ENCODE results near the gene SLC8A2.

SLC8A2 gene

DNA sequence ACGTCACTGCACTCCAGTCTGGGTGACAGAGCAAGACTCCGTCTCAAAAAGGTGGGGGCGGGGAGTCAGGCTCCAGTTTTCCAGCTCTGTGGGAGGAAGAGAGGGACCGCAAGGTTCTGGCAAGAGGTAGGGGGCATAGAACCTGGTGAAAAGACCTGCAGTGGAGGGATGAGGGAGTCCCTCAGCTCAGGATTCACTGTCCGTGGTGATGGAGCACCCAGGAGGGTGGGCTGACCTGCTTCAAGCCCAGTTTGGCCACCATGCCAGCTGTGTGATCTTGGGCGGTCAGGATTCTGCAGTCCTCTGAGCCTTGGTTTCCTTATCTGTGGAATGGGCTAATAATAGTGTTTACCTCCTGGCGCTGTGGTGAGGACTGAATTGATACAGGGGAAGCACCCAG lies 21.2 kb downstream of the SLC8A2 start:
- no peak for FAIRE-seq

DNA sequence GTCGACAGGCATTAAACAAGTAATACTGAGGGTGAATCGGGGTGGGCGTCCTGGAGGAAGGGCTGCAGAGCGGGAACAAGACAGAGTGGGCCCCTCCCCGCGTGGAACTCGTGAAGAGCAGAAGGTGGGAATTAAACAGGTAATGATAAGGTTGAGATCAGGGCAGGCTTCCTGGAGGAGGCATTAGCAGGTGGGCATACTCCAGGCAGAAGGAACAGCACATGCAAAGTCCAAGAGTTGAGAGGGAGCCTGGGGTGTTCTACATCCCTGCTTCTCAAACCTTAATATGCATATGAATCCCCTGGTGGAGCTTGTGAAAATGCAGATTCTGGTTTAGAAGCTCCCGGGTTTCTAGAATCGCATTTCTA lies 23.3 kb downstream of the SLC8A2 start:
- FAIRE-seq = no peak

DNA sequence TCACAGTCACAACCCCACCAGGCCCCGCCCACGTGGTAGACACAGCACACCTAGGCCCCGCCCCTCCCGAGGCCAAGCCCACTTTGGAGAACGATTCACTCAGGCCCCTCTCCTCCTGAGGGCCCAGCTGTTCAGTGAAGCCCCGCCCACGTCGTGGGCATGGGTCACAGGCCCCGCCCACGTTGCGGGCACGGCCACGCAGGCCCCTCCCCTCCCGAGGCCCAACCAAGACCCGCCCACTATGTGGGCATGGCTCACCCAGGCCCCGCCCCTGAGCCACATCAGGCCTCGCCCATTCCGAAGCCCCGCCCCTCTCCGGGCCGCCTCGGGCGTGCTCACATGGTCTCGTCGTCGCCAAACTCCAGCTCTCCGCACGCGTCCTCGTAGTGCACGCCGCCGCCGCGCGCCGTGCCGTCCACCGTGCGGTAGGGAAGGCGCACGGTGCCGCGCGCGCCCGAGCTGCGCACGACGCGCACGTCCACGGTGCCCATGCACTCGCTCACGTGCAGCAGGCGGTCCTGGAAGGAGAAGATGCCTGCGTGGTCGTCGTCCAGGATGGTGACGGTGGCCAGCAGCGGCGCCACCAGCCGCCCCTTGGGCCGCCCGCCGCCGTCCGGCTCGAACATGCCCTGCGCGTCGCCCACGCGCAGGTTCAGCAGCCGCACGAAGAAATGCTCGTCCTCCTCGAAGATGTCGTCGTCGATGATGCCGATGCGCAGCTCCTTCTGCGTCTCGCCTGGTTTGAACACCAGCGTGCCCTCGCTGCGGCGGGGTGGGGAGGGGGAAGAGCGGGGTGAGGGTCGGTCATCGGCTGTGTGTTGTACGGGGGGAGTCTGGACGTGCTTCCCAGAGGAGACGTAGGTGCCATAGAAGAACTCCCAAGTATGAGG lies 24.0 kb downstream of the SLC8A2 start:
- FAIRE-seq = no peak

DNA sequence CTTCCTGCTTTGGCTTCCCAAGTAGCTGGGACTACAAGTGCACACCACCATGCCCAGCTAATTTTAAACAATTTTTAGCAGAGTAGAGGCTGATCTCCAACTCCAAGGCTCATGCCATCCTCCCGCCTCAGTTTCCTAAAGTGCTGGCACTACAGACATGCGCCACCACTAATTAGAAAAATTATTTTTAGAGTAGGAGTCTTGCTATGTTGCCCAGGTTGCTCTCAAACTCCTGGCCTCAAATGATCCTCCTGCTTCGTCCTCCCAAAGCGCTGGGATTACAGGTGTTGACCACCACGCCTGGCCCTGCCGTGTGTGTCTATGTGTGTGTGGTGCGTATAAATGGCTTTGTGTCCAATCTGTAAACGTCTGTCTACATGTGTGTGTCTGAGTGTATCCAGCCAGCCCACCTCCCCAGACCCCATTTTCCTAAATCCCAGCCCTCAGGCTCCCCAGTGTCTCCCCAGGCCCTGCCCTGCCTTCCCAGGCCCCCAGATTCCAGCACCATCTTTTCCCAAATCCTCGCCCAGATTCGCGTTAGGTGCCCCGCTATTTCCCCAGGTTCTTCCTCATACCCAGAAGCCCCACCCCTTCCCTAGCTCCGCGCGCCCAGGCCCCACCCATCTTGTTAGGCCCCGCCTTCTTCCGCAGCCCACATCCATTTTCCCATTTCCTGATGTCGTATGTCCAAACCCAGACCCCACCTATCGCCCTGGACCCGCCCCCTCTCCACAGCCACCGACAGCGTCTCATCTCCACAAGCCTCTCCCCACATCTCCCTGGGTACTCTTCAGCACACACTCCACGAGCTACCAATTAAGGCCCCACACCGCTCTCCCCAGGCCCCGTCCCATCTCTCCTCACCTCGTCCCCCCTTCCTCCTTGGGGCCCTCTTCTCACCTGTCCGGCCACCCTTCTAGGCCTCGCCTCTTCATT lies 24.9 kb downstream of the SLC8A2 start:
- FAIRE-seq = no peak

DNA sequence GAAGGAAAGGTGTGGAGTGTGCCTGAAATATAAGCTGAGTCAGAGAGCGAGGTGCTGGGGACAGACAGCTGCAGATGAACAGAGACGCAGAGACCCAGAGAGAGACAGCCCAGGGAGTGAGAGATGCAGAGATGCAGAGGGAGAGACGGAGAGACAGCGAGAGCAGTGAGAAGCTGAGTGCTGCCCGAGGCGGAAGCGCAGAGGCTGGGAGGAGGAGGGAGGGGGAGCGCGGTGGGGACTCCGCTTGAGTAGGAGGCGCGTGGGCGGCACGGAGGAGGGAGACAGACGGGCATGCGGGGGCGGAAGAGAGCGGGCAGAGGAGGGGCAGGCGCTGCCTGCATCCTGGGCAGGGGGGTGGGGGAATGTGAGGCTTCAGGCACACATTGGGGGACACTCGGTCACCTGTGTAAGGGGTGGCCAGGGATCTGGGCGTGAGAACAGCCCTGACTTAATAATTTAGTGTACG lies 25.7 kb downstream of the SLC8A2 start:
- FAIRE-seq = no peak

DNA sequence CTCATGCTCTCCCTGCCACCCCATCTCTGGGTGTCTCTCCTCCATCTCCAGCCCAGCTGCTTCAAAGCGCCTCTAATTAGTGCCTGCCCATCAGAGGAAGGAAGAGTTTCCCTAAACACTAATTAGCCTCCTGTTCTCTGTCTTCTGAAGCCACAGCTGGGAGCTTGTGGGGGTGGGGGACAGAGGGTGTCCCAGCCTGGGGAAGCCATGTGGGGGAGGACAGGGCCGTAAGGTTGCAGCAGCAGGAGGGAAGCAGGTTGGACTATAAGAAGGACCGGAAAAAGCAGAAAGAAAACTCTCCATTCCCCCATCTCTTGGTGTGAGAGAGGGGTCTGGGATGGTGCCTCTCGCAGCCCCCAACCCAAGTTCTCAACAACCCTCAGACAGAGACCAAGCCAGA lies 26.2 kb downstream of the SLC8A2 start:
- FAIRE-seq = no peak

DNA sequence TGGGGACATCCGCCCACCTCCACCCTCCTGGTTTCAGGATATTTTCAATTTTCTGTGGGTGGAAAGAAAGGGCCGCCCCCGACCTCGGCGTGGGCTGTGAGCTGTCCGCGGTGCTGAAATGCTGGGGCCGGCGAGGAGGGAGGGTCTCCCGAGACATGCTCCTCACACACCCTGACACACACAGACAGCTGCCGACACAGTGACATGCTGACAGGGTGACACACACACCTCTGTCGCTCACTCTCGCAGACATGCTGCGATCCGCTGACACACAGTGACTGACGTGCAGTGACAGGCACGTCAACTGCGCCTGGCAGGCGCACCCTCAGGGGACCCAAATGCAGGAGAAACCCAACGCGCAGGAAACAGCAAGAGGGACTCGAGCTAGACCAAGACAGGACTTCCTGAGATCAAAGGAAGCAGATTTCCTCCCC lies 27.3 kb downstream of the SLC8A2 start:
- no peak for FAIRE-seq

DNA sequence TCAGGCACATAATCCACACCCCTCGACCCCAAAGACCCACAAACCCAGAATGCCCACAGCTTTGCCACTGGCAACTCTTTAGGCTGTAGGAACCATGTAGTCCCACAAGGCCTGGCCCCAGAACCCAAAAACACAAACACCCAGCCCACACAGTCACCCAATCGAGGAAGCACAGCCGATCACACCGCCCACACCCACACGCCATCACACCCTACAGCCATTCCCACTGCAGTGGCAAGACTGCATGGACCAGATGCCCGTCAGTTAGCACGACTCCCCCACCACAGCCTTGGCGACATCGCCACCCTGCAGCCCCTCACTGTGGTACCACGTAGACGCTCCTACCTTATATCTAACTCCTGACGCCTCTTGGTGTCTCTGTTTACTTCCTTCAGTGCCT lies 28.4 kb downstream of the SLC8A2 start:
- no peak for FAIRE-seq

DNA sequence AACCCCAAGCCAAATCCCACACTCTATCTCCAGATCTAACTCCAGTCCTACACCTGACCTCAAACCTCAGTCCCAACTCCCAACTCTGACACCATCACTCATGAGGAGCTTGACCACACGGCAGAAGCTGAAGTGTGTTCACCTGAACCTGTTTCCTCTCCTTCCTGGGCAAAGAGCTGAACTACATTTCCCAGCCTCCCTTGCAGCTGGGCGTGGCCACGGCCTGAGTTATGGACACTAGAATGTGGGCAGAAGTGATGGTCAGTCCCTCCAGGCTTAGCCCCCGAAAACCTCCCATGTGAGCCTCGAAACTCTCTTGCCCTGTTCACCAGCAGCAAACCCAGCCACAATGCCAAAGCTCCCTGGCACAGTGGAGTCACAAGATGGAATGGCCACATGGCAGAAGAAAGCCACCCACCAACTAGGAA lies 32.9 kb downstream of the SLC8A2 start:
- FAIRE-seq = no peak

DNA sequence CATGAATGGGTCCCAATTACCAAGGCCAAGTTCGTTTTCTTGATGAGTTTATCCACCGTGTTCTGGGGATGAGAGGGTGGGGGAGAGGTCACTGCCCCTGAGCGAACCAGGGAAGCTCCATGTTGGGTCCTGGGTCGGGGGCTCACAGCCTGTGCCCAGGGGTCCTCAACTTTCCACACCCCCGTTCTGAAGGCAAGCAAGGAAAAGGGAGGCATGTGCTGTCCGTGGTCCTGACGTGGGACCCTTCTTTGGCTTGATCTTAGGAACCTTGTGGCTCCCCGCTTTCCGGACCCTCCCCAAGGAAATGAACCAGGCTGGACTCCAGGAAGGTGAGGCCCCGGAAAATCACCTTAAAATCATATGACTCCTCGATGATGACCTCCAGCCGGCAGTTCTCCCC lies 34.2 kb downstream of the SLC8A2 start:
- no peak for FAIRE-seq

DNA sequence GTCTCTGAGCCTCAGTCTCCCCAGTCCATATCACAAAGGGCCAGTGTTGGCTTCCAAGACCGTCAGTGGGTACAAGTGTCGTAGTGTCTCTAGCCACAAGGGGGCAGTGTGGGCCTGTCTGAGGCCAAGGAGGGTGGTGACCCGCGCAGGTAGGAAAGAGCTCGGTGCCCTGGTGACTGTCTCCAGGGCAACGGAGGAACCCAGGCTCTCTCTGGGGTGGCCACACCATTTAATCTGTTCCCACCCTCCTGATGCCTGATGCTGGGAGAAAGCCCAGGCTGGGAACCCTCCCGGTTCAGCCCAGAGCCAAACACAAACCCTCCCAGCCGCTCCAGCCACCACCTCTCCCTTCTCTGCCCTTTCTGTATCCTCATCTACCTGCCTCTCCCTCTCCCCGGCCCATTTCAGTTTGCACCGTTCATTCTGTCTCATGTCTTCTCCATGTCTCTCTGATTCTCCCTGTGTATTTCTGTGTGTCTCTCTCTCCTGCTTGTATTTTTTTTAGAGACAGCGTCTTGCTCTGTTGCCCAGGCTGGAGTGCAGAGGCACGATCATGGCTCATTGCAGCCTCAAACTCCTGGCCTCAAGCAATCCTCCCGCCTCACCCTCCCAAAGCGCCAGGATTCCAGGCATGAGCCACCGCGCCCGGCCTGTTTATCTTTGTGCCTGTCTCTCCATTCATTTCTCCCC lies 34.8 kb downstream of the SLC8A2 start:
- no peak for FAIRE-seq

DNA sequence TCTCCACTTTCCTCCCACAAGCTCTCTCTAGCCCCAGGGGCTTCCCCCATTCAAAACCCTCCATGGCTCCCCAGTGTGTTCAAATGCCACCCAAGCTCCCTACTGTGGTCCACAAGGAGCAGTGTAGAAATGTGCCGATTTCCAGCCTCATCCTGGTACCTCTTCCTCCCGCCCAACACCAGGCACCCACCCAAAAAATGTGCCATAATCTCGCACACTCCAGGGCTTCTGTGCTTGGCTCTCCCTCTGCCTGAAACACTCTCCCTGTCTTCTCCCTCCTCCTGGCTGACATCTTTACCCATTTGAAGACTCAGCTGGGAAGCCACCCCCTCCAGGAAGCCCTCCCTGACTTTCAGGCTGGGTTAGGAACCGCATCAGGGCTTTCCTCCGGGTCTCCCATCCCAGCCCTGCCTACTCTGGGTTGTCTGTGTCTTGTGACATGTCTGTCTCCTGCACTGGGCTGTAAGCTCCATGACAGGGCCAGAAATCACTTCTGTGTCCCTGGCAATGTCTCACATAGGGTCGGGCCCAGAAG lies 35.7 kb downstream of the SLC8A2 start:
- no peak for FAIRE-seq

DNA sequence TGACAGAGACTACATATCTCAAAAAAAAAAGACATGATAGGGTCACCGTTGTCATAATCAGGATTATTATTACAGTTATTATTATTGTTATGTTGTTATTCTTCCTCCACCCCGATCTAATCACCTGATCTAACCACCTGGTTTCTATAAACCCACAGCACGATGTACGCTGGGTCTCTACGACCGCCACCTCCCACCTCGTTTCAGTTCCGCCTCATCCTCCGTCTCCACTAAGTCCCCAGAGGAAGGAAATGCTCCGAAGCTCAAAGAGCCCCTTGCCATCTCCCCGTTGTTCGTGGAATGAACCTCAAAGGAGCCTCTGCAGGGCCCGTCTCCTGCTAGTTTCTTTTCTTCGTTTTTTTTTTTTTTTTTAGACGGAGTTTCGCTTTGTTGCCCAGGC lies 36.5 kb downstream of the SLC8A2 start:
- no peak for FAIRE-seq

DNA sequence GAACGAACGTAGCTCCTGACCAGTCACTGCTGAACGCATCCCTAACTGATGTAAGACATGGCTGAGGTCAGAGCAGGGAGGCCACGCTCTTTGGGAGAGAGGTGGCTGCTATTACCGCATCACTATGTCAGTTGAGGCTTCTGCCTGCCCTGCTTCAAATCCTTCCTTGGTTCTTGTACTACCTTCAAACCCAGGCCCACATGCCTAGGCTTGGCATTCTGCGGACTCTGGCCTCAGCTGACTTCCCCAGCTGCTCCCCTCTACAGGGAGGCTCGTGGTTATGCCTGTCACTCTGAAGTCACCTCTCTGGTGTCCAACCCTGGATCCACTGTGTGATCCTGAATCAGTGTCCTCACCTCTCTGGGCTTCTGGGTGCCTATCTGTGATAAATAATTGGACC lies 37.6 kb downstream of the SLC8A2 start:
- no peak for FAIRE-seq

DNA sequence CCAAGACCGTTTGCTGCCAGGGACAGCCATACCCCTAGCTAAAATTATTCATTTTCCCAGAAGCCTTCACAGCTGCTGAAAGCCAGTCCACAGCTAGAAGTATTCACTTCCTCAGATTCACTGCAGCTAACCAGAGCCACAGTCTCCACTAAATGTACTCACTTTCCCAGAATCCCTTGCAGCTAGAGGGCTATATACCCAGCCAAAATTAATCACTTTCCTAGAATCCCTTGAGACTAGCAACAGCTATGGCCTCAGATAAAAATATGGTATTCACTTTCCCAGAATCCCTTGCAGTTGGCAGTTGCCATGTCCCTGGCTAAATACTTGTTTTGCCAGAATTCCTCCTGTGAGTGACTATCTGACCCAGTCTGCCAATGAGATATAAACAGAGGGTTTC lies 38.6 kb downstream of the SLC8A2 start:
- FAIRE-seq = no peak

DNA sequence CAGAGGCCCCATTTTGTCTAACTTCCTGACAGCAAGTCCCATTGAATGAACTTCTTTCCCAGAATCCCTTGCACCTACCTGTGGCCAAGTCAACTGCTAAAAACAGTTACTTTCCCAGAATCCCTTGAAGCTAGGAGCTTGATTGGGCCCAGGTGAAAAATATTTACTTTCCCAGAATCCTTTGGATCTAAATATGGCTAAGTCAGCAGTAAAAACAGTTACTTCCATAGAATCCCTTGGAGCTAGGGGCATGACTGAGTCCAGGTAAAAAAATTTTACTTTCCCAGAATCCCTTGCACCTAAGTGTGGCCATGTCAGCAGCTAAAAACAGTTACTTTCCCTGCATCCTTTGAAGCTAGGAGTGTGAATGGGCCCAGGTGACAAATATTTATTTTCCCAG lies 39.2 kb downstream of the SLC8A2 start:
- FAIRE-seq = no peak

DNA sequence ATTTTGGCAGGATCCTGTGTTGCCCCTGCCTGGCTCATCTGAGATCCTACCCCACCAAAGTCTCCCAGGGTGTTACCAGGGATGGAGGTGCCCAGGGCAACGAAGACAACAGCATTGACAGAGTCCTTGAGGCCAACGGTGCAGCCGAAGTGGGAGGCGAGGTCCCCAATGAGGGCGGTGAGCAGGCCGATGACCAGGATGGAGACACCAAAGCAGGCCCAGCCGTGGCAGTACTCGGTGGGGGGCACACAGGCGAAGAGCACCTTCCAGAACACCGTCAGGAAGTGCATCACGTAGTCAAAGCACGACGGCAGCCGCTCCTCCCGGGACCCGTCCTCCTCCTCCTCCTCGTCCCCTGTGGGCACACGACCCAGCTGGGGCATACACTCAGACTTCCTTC lies 39.6 kb downstream of the SLC8A2 start:
- no peak for FAIRE-seq

DNA sequence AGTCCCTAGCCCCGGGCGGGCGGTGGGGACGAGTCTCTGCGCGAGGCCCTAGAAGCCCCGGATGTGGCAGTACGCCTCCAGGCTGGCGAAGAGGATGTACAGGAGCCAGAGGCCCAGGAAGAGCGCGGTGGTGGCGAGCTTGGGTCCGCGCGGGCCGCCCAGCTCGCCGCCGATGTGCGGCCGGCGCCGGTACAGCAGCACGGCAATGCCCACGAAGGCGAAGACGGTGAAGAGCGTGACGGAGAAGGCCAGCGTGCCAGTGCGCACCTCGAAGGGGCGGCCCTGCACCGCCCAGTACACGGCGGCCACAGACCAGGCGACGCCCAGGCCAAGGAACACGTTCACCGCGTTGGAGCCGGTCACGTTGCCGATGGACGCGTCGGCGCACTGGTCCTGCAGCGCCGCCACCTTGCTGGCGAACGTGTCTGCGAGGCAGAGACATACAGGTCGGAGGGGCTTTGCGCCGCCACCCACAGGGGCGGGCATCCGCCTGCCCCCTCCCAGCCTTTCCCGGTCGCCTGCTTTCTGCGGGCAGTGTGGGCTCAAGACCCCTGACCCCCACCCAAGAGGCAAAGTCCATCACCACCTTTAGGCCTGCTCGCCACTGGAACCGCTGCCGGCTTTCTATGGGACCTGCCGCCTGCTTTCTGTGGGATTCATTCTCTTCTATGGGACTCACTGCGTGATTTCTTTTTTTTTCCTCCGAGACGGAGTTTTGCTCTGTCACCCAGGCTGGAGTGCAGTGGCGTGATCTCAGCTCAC lies 41.5 kb downstream of the SLC8A2 start:
- no peak for FAIRE-seq

DNA sequence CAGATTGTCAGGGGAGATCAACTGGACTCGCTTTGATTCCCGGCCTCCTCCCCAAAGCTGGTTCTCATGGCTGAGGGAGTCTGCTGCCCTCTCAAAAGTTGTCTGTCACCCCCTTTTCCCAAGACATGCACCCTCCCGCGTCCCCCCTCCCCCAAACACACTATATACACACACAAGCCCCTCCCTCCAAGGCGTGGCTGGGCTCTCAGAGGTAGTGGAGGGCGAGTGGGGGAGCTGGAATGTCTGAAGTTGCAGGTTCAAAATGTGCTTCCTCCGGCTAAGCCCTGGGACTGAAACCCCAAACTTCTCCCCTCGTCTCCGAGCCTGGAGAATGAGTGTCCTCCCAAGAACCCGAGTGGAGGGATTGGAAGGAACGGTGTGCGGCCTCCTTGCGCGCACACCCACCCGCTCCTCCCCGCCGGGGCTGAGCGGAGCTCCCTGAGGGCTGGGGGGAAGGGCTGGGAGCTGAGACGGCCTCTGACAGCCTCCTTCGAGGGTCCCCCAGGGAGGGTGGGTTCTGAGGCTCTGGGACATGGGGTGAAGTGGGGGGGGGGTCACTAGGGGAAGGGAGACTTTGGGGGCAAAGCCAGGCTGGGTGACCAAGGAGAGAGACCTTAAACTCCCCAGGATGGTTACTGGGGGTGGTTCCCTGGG lies 42.4 kb downstream of the SLC8A2 start:
- FAIRE-seq = no peak

DNA sequence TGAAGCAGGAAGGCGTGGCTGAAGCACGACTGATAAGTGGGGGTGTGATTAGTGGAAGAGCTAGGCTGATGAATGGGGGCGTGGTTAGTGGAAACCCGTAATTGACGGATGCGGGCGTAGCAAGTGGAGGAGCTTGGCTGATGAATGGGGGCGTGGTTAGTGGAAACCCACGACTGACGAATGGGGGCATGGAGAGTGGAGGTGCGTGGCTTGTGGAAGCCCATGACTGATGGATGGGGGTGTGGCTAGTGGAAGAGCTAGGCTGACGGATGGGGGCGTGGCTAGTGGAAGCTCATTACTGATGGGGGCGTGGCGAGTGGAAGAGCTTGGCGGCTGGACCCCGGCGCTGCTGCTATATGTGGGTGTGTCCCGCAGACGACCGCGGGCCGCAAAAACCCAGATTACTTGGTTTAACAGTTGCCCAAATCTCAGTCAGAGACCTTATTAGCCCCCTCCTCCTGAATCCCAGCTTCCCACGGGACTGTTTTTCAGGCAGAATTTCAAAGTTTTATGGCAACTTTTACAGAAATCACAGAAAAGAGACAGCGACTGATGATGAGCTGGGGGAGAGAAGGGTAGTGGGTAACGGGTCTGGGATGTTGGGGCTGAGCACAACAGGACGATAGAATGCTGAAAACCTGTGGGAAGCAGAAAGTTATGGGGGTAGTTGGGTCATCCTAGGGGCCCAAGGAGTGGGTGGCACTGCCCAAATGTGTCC lies 43.4 kb downstream of the SLC8A2 start:
- no peak for FAIRE-seq
